Trophoblast cell (in vitro differentiated cells and primary cell): ENCODE results near the gene NDRG2.

ENCODE experiments used
- DNase-seq, 2 donors: peaks; one replicate each; pipeline ENCODE4 v3.0.0-alpha.2; 2016
- H2AFZ ChIP-seq: 2 replicates; pipeline ENCODE4 v1.6.1; 2013; ENCODE audit warnings: low read length, moderate library complexity, mild to moderate bottlenecking; ENCODE audit not compliant: insufficient read depth, poor library complexity
- H2AK5ac ChIP-seq: 2 replicates; pipeline ENCODE4 v1.6.1; 2013; ENCODE audit warnings: mild to moderate bottlenecking, low read length
- H2BK120ac ChIP-seq: 2 replicates; pipeline ENCODE4 v1.6.1; 2013; ENCODE audit warnings: low read length, mild to moderate bottlenecking, moderate library complexity; ENCODE audit not compliant: insufficient read depth, poor library complexity
- H2BK12ac ChIP-seq: 2 replicates; pipeline ENCODE4 v1.6.1; 2013; ENCODE audit warnings: mild to moderate bottlenecking, low read length, moderate library complexity
- H2BK5ac ChIP-seq: 2 replicates; pipeline ENCODE4 v1.6.1; 2013; ENCODE audit warnings: low read length, low read depth, moderate library complexity, mild to moderate bottlenecking; ENCODE audit not compliant: poor library complexity
- H3K14ac ChIP-seq: 2 replicates; pipeline ENCODE4 v1.6.1; 2013; ENCODE audit warnings: mild to moderate bottlenecking, low read length
- H3K18ac ChIP-seq: 2 replicates; pipeline ENCODE4 v1.6.1; 2013; ENCODE audit warnings: mild to moderate bottlenecking, low read length
- H3K23ac ChIP-seq: 2 replicates; pipeline ENCODE4 v1.6.1; 2013; ENCODE audit warnings: low read length
- H3K27ac ChIP-seq: 2 replicates; pipeline ENCODE4 v1.5.1; 2013; ENCODE audit warnings: low read depth, mild to moderate bottlenecking, inconsistent platforms, low read length, moderate library complexity
- H3K27me3 ChIP-seq: 2 replicates; pipeline ENCODE4 v1.6.1; 2013; ENCODE audit warnings: inconsistent platforms, mild to moderate bottlenecking, low read length, moderate library complexity; ENCODE audit not compliant: insufficient read depth
- H3K36me3 ChIP-seq, 2 experiments: 1 replicate in 1 of 2; 2 replicates in 1 of 2; pipeline ENCODE4 v1.6.1; 2013; ENCODE audit warnings: low read length in 2 of 2, mild to moderate bottlenecking in 2 of 2, moderate library complexity in 1 of 2; ENCODE audit not compliant: insufficient read depth in 2 of 2, control insufficient read depth in 1 of 2
- H3K4ac ChIP-seq: 2 replicates; pipeline ENCODE4 v1.6.1; 2013; ENCODE audit warnings: low read depth, mild to moderate bottlenecking, low read length, moderate library complexity
- H3K4me1 ChIP-seq, 2 experiments: 1 replicate in 1 of 2; 2 replicates in 1 of 2; pipeline ENCODE4 v1.6.1; 2013; ENCODE audit warnings: low read length in 2 of 2, mild to moderate bottlenecking in 2 of 2, moderate library complexity in 1 of 2; ENCODE audit not compliant: insufficient read depth in 2 of 2, control insufficient read depth in 1 of 2
- H3K4me2 ChIP-seq: 2 replicates; pipeline ENCODE4 v1.6.1; 2013; ENCODE audit warnings: inconsistent platforms, mild to moderate bottlenecking, low read length, moderate library complexity
- H3K4me3 ChIP-seq: 2 replicates; pipeline ENCODE4 v1.5.1; 2013; ENCODE audit warnings: mild to moderate bottlenecking, low read depth, low read length, inconsistent platforms
- H3K79me1 ChIP-seq: one replicate; pipeline ENCODE4 v1.6.1; 2013; ENCODE audit warnings: low read length
- H3K79me2 ChIP-seq: 2 replicates; pipeline ENCODE4 v1.6.1; 2013; ENCODE audit warnings: low read length, mild to moderate bottlenecking; ENCODE audit not compliant: control insufficient read depth, insufficient read depth, poor library complexity
- H3K9ac ChIP-seq: 2 replicates; pipeline ENCODE4 v1.6.1; 2013; ENCODE audit warnings: mild to moderate bottlenecking, low read length
- H3K9me3 ChIP-seq: 2 replicates; pipeline ENCODE4 v1.6.1; 2013; ENCODE audit warnings: low read depth, mild to moderate bottlenecking, control low read depth, inconsistent platforms, low read length; ENCODE audit not compliant: insufficient read depth
- H4K12ac ChIP-seq: 2 replicates; pipeline ENCODE4 v1.6.1; 2013; ENCODE audit warnings: low read depth, mild to moderate bottlenecking, low read length, moderate library complexity
- H4K8ac ChIP-seq: 2 replicates; pipeline ENCODE4 v1.6.1; 2013; ENCODE audit warnings: low read depth, mild to moderate bottlenecking, low read length, moderate library complexity
- H4K91ac ChIP-seq: one replicate; pipeline ENCODE4 v1.6.1; 2013; ENCODE audit warnings: low read depth, mild to moderate bottlenecking, low read length, moderate library complexity
- WGBS: extraction: QIAGEN DNeasy Blood & Tissue Kit; methylation state at CpG from one replicate; pipeline ENCODE4 v1.1.7; 2013; ENCODE audit warnings: missing lambda C conversion rate; ENCODE audit not compliant: insufficient read length, insufficient coverage; ENCODE audit errors: extremely low coverage; 5-methylcytosine and 5-hydroxymethylcytosine counted together

Gene NDRG2

DNA sequence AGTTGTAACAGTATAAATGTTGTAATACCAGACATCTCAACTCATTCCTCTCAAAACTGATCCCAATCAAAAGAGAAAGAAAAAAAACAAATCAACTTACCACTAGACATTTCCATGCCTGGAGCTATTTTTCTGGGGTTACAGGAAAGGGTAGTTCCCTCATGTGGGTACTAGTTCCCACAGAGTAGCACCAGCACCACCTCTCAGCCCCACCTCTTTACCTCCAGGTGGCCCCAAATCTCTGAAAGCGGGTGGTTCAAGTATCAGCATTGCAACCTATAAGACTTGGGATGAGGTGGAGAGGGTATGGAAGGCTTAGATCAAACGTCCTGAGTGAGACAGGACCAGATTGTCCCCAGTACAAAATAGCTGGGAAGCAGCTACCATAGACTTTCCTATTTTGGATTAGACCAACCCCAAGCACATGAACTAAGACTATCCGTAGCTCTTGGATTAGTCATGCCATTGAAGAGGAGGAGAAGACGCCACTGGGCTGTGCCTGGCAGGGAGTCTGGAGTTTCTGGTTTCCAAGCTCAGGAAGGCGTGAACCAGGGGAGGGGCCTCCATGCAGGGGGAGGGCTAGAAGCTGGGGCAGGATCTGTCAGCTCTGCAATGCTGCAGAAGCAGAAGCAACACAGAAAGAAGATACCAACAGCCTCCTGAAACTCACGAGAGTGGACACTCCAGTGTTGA, 26.0 kb downstream of the NDRG2 start, which contains the start of gene SLC39A2:
SLC39A2 (plus strand) TSS at position 620 of the 693 bp plus-strand sequence. CDS start 154 bp downstream, outside the sequence.
- Histone ChIP-seq H3K14ac (peak within 1 kb of the TSS; percentile 48), H2BK120ac (peak within 1 kb of the TSS; percentile 75), H4K91ac (peak within 1 kb of the TSS; percentile 84), H2BK5ac (peak within 1 kb of the TSS; percentile 74), H2AK5ac (no peak within 1 kb of the TSS), H3K36me3 (peaks cover 8 to 23% of the 10 kb centered on the region in 2 experiments), H2BK12ac (peak within 1 kb of the TSS; percentile 83), H3K4me2 (peak within 1 kb of the TSS; percentile 49), H3K4ac (peak within 1 kb of the TSS; percentile 24), H3K27me3 (no peaks in the 10 kb centered on the region), H3K9me3 (peaks cover 1% of the 10 kb centered on the region), H3K4me1 (peaks cover 10 to 22% of the 10 kb centered on the region in 2 experiments), H3K4me3 (no peak within 1 kb of the TSS), H3K79me2 (peaks cover 1% of the 10 kb centered on the region), H3K23ac (no peak within 1 kb of the TSS), H2AFZ (peak within 1 kb of the TSS; percentile 52), H3K18ac (peak within 1 kb of the TSS; percentile 69), H4K8ac (peak within 1 kb of the TSS; percentile 51), H3K9ac (no peak within 1 kb of the TSS), H4K12ac (no peak within 1 kb of the TSS), H3K79me1 (peaks cover 2% of the 10 kb centered on the region), H3K27ac (peak within 1 kb of the TSS; percentile 84)
- DNase-seq: peak; percentile 60 to 86
- WGBS: no CpG with 5 or more reads among the region's 6 CpGs

DNA sequence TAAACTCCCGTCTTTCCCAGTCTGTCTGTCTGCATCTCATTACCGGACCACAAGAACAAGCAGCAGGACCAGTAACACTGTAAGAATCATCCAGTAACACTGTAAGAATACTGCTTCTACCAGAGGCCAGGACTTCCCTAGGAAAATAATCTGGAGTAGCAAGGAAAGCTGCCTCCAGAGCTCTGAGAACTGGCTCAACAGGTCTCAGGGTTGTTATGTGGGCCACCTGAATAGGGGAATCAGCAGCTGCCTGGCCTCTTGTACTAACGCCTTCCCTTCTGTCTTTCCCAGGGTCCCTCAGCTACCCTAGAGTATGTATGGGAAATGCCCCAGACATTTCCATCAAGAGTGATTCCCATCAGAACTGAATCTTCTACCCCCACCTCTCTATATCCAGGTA, 26.7 kb downstream of the NDRG2 start:
- Histone ChIP-seq H2BK12ac (no peak overlapping the region), H3K4me1 (peaks cover 10 to 22% of the 10 kb centered on the region in 2 experiments), H3K4me3 (no peak overlapping the region), H4K91ac (no peak overlapping the region), H3K4ac (no peak overlapping the region), H3K4me2 (peak overlapping the region; percentile 33), H3K36me3 (peaks cover 8 to 23% of the 10 kb centered on the region in 2 experiments), H3K27me3 (no peaks in the 10 kb centered on the region), H2BK120ac (no peak overlapping the region), H4K12ac (no peak overlapping the region), H3K9ac (no peak overlapping the region), H2AFZ (no peak overlapping the region), H2AK5ac (no peak overlapping the region), H3K79me1 (peaks cover 2% of the 10 kb centered on the region), H2BK5ac (peak overlapping the region; percentile 7), H3K27ac (peak overlapping the region; percentile 84), H3K14ac (no peak overlapping the region), H3K79me2 (peaks cover 1% of the 10 kb centered on the region), H3K18ac (no peak overlapping the region), H4K8ac (no peak overlapping the region), H3K23ac (no peak overlapping the region), H3K9me3 (peaks cover 1% of the 10 kb centered on the region)
- DNase-seq: peak; percentile 63 to 84
- no CpG with 5 or more reads among the region's 3 CpGs for WGBS

GRCh38 chr14:20997564-20997963, 27.3 kb downstream of the NDRG2 start:
- no CpG with 5 or more reads among the region's 6 CpGs for WGBS
- no peak overlapping the region for H2BK12ac ChIP-seq

GRCh38 chr14:20997115-20997514, 27.7 kb downstream of the NDRG2 start:
- peaks cover 1% of the 10 kb centered on the region for H3K9me3 ChIP-seq
- no peak overlapping the region for H4K8ac ChIP-seq
- H3K4me2 ChIP-seq: peak overlapping the region; percentile 21
- peak overlapping the region; percentile 84 for H3K27ac ChIP-seq
- no peak overlapping the region for H2BK12ac ChIP-seq
- peaks cover 1% of the 10 kb centered on the region for H3K79me2 ChIP-seq
- no peak overlapping the region for H4K12ac ChIP-seq
- no peak overlapping the region for H3K4me3 ChIP-seq
- no peak overlapping the region for H3K18ac ChIP-seq
- no peaks in the 10 kb centered on the region for H3K27me3 ChIP-seq
- H3K14ac ChIP-seq: no peak overlapping the region
- no peak overlapping the region for H3K9ac ChIP-seq
- no peak overlapping the region for H2AK5ac ChIP-seq
- H2BK120ac ChIP-seq: no peak overlapping the region
- DNase-seq: no peak
- peaks cover 2% of the 10 kb centered on the region for H3K79me1 ChIP-seq
- H3K23ac ChIP-seq: no peak overlapping the region
- no peak overlapping the region for H2BK5ac ChIP-seq
- peaks cover 10 to 22% of the 10 kb centered on the region in 2 experiments for H3K4me1 ChIP-seq
- H3K4ac ChIP-seq: no peak overlapping the region
- H3K36me3 ChIP-seq: peaks cover 12 to 30% of the 10 kb centered on the region in 2 experiments
- no peak overlapping the region for H2AFZ ChIP-seq
- WGBS: no CpG with 5 or more reads among the region's 4 CpGs
- no peak overlapping the region for H4K91ac ChIP-seq

More at GRCh38 chr14:20997564-20997963, 27.3 kb downstream of the NDRG2 start:
- Histone ChIP-seq H2AK5ac (no peak overlapping the region), H4K12ac (no peak overlapping the region), H2BK5ac (no peak overlapping the region), H3K4ac (no peak overlapping the region), H3K14ac (no peak overlapping the region), H3K79me1 (peaks cover 2% of the 10 kb centered on the region), H3K27me3 (no peaks in the 10 kb centered on the region), H3K79me2 (peaks cover 1% of the 10 kb centered on the region), H3K27ac (peak overlapping the region; percentile 84), H2BK120ac (no peak overlapping the region), H4K8ac (no peak overlapping the region), H3K4me1 (peaks cover 10 to 22% of the 10 kb centered on the region in 2 experiments), H3K36me3 (peaks cover 9 to 27% of the 10 kb centered on the region in 2 experiments), H2AFZ (no peak overlapping the region), H4K91ac (no peak overlapping the region), H3K9ac (no peak overlapping the region), H3K18ac (no peak overlapping the region), H3K9me3 (peaks cover 1% of the 10 kb centered on the region), H3K23ac (no peak overlapping the region), H3K4me3 (no peak overlapping the region), H3K4me2 (peak overlapping the region; percentile 44)
- peak in 1 of 2 donors; percentile 11 for DNase-seq
